GM19468 (cell line): ENCODE data around the gene TLCD5.

ENCODE experiments used
- ATAC-seq: cut with Tn5 transposase; IDR thresholded peaks from one replicate; pipeline ENCODE4 v1.9.1; 2021; ENCODE audit warnings: mild to moderate bottlenecking, moderate library complexity, moderate number of reproducible peaks; ENCODE audit not compliant: unreplicated experiment; ENCODE audit errors: extremely low read depth

The TLCD5 gene

GRCh38 chr11:120372296-120372695 lies 47.2 kb downstream of the TLCD5 start:
- ATAC-seq: no peak

DNA sequence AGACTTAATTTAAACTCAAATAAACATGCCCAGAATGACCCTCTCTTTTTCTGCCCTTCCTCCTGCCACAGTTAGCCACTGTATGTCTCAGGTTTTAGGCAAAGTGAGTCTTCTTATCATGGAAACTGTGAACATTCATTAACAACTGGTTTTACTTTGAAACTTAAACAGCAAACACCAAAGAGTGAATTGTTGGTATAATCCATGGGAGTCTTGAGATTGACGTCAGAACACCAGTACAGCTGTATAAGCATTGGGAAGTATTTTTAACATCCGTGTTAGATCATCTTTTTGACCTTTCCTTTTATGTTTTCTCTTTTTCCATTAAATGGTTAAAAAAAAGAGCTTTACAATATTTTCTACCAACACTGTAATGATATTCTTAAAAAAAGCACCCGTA lies 50.0 kb downstream of the TLCD5 start:
- ATAC-seq: no peak

DNA sequence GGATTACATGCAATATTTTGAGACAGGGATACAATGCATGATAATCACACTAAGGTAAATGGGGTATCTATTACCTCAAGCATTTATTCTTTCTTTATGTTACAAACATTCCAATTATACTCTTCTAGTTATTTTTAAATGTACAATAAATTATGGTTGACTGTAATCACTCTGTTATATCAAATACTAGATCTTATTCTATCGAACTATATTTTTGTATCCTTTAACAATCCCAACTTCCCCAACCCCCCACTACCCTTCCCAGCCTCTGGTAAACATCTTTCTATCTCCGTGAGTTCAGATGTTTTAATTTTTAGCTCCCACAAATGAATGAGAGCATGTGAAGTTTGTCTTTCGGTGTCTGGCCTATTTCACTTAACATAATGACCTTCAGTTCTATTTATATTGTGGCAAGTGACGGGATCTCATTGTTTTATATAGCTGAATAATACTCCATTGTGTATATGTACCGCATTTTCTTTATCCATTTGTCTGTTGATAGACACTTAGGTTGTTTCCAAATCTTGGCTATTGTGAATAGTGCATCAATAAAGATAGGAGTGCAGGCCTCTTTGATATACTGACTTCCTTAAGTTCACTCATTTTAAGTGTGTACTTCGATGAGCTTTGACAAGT lies 51.6 kb downstream of the TLCD5 start:
- no peak for ATAC-seq

- ATAC-seq: no peak
Observed at GRCh38 chr11:120378474-120378873, 53.4 kb downstream of the TLCD5 start.

DNA sequence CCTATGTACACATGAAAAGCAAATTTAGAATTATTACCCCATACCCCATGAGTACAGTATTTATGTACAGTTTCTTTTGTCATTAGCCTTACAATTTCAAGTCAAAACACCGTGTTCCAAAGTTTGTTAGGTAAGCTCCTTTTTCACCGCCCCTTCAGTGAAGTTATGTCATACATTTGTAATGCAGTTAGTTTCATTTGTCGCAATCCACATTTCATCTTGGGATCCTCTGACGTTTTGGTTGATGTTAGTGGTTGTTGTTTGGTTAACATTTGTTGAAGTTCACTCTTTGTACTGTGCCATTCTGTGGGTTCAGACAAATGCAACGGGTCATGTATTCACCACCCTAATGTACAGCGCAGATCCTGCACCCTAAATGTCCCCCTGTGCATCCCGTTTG lies 56.3 kb downstream of the TLCD5 start:
- ATAC-seq: no peak
